ENCODE measurements around the gene ITIH2.

ITIH2 gene

DNA sequence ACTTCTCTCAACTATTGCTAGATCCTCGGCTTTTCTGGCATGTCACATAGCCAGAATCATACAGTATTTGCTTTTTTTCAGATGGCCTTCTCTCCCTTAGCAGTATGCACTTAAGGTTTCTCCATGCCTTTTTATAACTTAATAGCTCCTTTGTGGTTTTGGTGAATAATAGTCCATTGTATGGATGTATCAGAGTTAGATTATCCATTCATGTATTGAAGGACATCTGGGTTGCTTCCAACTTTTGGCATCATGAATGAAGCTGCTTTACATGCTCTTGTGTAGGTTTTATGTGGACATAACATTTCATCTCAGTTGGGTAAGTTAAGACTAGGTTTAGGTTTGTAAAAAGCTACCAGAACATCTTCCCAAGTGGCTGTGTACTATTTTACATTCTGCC lies 89.4 kb downstream of the ITIH2 start:
- no peak for DNase-seq

GRCh38 chr10:7794251-7795026 lies 91.3 kb downstream of the ITIH2 start:
- no peak for DNase-seq

- DNase-seq: no peak
Observed at GRCh38 chr10:7795605-7796004, 92.5 kb downstream of the ITIH2 start.

GRCh38 chr10:7797582-7797981 lies 94.5 kb downstream of the ITIH2 start:
- DNase-seq: no peak
